ENCODE results near the gene NEURL4. TPM values are rescaled to one million over a fixed set of nuclear protein-coding genes. Genes with fewer than 3 reads are reported as not detected.
A peak's percentile ranks its signal among the peaks of the same experiment; 100 is the strongest.

NEURL4 gene
- total RNA-seq, 1 experiment from 2014 or later, result 81.7 TPM

DNA sequence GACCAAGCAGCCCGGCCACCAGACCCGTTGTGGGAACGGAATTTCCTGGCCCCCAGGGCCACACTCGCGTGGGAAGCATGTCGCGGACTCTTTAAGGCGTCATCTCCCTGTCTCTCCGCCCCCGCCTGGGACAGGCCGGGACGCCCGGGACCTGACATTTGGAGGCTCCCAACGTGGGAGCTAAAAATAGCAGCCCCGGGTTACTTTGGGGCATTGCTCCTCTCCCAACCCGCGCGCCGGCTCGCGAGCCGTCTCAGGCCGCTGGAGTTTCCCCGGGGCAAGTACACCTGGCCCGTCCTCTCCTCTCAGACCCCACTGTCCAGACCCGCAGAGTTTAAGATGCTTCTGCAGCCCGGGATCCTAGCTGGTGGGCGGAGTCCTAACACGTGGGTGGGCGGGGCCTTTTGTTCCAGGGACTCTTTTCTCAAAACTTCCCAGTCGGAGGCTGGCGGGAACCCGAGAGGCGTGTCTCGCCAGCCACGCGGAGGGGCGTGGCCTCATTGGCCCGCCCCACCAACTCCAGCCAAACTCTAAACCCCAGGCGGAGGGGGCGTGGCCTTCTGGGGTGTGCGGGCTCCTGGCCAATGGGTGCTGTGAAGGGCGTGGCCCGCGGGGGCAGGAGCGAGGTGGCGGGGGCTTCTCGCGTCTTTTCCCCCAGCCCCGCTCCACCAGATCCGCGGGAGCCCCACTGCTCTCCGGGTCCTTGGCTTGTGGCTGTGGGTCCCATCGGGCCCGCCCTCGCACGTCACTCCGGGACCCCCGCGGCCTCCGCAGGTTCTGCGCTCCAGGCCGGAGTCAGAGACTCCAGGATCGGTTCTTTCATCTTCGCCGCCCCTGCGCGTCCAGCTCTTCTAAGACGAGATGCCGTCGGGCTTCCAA, 47.8 kb downstream of the NEURL4 start, which contains the start of gene SLC2A4:
TSS of gene SLC2A4 (plus strand) at position 645 of the 879 bp plus-strand sequence. CDS start at position 862, 217 bp downstream.
- no peaks in the 10 kb centered on the region for H3K36me3 ChIP-seq (ENCODE audit: insufficient read depth, low read length, poor library complexity, severe bottlenecking)
- peak within 1 kb of the TSS; percentile 55 for H3K4me3 ChIP-seq (ENCODE audit: low read depth, low read length, poor library complexity, severe bottlenecking)
- no peaks in the 10 kb centered on the region for H3K27me3 ChIP-seq (replicated peaks; ENCODE audit: insufficient read depth, low read depth, low read length, poor library complexity)
- BruUV-seq (replicated peaks), result no TSS peak
- peak; percentile 98 for DNase-seq (ENCODE audit: low spot score)
- POLR2A ChIA-PET (ENCODE audit: low non-redundant PET), result interaction anchor here (0.7 kb wide), 1 partner anchor 11 kb away, joined by 21 read pairs; no protein-coding TSS in a partner anchor
- H3K4me1 ChIP-seq (ENCODE audit: insufficient read depth, low read length, poor library complexity, severe bottlenecking), result peaks cover 18% of the 10 kb centered on the region
- intact Hi-C loops (cut with micrococcal nuclease; ENCODE audit: unreplicated experiment), result loop anchor here (1.0 kb wide), 1 partner anchor 15 kb away; no protein-coding TSS in a partner anchor
- H3K9me3 ChIP-seq (ENCODE audit: low read depth, low read length, poor library complexity, severe bottlenecking), result no peaks in the 10 kb centered on the region
- CTCF ChIA-PET, result interaction anchor here (0.5 to 2.4 kb wide), 5 partner anchors 15 to 436 kb away, joined by 3 to 30 read pairs (median 4); partner anchors contain the start of gene DNAH2
- peak within 1 kb of the TSS; percentile 50 for H3K27ac ChIP-seq (ENCODE audit: low read depth, low read length, poor library complexity, severe bottlenecking)
- TF ChIP-seq EZH2 (IDR thresholded peaks at IDR 0.05; ENCODE audit: borderline replicate concordance, low read depth, low read length, poor library complexity, severe bottlenecking), result no peak
- TF ChIP-seq, protein P1, sequence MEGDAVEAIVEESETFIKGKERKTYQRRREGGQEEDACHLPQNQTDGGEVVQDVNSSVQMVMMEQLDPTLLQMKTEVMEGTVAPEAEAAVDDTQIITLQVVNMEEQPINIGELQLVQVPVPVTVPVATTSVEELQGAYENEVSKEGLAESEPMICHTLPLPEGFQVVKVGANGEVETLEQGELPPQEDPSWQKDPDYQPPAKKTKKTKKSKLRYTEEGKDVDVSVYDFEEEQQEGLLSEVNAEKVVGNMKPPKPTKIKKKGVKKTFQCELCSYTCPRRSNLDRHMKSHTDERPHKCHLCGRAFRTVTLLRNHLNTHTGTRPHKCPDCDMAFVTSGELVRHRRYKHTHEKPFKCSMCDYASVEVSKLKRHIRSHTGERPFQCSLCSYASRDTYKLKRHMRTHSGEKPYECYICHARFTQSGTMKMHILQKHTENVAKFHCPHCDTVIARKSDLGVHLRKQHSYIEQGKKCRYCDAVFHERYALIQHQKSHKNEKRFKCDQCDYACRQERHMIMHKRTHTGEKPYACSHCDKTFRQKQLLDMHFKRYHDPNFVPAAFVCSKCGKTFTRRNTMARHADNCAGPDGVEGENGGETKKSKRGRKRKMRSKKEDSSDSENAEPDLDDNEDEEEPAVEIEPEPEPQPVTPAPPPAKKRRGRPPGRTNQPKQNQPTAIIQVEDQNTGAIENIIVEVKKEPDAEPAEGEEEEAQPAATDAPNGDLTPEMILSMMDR (conservative IDR thresholded peaks at IDR 0.05; ENCODE audit: low read depth, low read length), result no peak

DNA sequence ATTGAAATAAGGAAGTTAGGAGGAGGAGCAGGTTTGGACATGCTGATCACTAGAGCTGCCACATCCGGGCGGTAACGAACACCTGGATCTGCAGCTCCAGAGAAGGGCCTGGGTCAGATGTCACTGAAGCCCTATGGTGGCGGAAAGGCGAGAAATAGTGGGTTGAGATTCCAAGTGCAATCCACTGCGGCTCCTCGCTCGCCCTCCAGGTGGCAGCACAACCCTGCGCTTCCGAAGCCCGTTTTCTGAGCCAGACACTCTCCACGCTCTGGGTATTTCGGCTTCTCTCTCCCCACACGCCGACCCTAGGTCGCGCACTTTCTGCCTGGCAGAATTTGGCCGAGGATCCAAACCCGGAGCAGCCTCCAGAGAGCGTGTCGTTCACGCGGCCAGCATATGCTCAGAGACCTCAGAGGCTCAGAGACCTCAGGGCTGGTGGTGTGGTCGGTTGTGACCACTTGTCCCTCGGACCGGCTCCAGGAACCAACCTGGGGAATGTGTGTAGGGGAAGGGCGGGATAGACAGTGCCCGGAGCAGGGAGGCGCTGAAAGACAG, 48.5 kb downstream of the NEURL4 start:
- H3K36me3 ChIP-seq (ENCODE audit: insufficient read depth, low read length, poor library complexity, severe bottlenecking), result no peaks in the 10 kb centered on the region
- ChIA-PET POLR2A (ENCODE audit: low non-redundant PET) (no interaction called here), CTCF (interaction anchor here (0.5 to 2.4 kb wide), 3 partner anchors 16 to 318 kb away, joined by 3 to 30 read pairs (median 7); no protein-coding TSS in a partner anchor)
- peak; percentile 90 for DNase-seq (ENCODE audit: low spot score)
- H3K4me3 ChIP-seq (ENCODE audit: low read depth, low read length, poor library complexity, severe bottlenecking), result peak overlapping the region; percentile 55
- TF ChIP-seq, protein P1 (conservative IDR thresholded peaks at IDR 0.05; ENCODE audit: low read depth, low read length), result peak; percentile 94
- no peak for TF ChIP-seq EZH2 (IDR thresholded peaks at IDR 0.05; ENCODE audit: borderline replicate concordance, low read depth, low read length, poor library complexity, severe bottlenecking)
- peaks cover 18% of the 10 kb centered on the region for H3K4me1 ChIP-seq (ENCODE audit: insufficient read depth, low read length, poor library complexity, severe bottlenecking)
- no peaks in the 10 kb centered on the region for H3K9me3 ChIP-seq (ENCODE audit: low read depth, low read length, poor library complexity, severe bottlenecking)
- no TSS peak for BruUV-seq (replicated peaks)
- no peaks in the 10 kb centered on the region for H3K27me3 ChIP-seq (replicated peaks; ENCODE audit: insufficient read depth, low read depth, low read length, poor library complexity)
- intact Hi-C loops (cut with micrococcal nuclease; ENCODE audit: unreplicated experiment), result loop anchor here (1.0 kb wide), 3 partner anchors 16 to 66 kb away; partner anchors contain the start of gene NEURL4
- H3K27ac ChIP-seq (ENCODE audit: low read depth, low read length, poor library complexity, severe bottlenecking), result peak overlapping the region; percentile 48

- Histone ChIP-seq H3K27ac (ENCODE audit: low read depth, low read length, poor library complexity, severe bottlenecking) (no peak overlapping the region), H3K9me3 (ENCODE audit: low read depth, low read length, poor library complexity, severe bottlenecking) (no peaks in the 10 kb centered on the region), H3K4me1 (ENCODE audit: insufficient read depth, low read length, poor library complexity, severe bottlenecking) (peaks cover 18% of the 10 kb centered on the region), H3K36me3 (ENCODE audit: insufficient read depth, low read length, poor library complexity, severe bottlenecking) (no peaks in the 10 kb centered on the region), H3K27me3 (replicated peaks; ENCODE audit: insufficient read depth, low read depth, low read length, poor library complexity) (no peaks in the 10 kb centered on the region), H3K4me3 (ENCODE audit: low read depth, low read length, poor library complexity, severe bottlenecking) (no peak overlapping the region)
- CTCF ChIA-PET, result interaction anchor here (1.0 kb wide), 1 partner anchor 17 kb away, joined by 4 read pairs; no protein-coding TSS in a partner anchor
- BruUV-seq (replicated peaks), result no TSS peak
- TF ChIP-seq, protein P1 (conservative IDR thresholded peaks at IDR 0.05; ENCODE audit: low read depth, low read length), result no peak
- no peak for TF ChIP-seq EZH2 (IDR thresholded peaks at IDR 0.05; ENCODE audit: borderline replicate concordance, low read depth, low read length, poor library complexity, severe bottlenecking)
- intact Hi-C loops (cut with micrococcal nuclease; ENCODE audit: unreplicated experiment), result no loop called here
- no peak for DNase-seq (ENCODE audit: low spot score)
- POLR2A ChIA-PET (ENCODE audit: low non-redundant PET), result no interaction called here
Observed at GRCh38 chr17:7279448-7279847, 49.7 kb downstream of the NEURL4 start.

All from A673 (cell line).